LNCaP clone FGC (cell line): ENCODE results near the gene NEUROG3.

ENCODE experiments used
- DNase-seq: peaks from one replicate; pipeline ENCODE4 v3.0.0-alpha.2; 2011; ENCODE audit warnings: low read depth
- H3K4me3 ChIP-seq: 2 replicates; pipeline ENCODE4 v1.5.1; 2011; ENCODE audit warnings: mild to moderate bottlenecking, low read depth, low read length, control low read depth
- TF ChIP-seq, protein P1 (sequence below): IDR thresholded peaks from 2 replicates; pipeline ENCODE4 v1.5.1; 2012; ENCODE audit warnings: mild to moderate bottlenecking; ENCODE audit not compliant: control insufficient read depth, insufficient read depth; ENCODE audit errors: extremely low read depth

The NEUROG3 gene, protein sequence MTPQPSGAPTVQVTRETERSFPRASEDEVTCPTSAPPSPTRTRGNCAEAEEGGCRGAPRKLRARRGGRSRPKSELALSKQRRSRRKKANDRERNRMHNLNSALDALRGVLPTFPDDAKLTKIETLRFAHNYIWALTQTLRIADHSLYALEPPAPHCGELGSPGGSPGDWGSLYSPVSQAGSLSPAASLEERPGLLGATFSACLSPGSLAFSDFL

DNA sequence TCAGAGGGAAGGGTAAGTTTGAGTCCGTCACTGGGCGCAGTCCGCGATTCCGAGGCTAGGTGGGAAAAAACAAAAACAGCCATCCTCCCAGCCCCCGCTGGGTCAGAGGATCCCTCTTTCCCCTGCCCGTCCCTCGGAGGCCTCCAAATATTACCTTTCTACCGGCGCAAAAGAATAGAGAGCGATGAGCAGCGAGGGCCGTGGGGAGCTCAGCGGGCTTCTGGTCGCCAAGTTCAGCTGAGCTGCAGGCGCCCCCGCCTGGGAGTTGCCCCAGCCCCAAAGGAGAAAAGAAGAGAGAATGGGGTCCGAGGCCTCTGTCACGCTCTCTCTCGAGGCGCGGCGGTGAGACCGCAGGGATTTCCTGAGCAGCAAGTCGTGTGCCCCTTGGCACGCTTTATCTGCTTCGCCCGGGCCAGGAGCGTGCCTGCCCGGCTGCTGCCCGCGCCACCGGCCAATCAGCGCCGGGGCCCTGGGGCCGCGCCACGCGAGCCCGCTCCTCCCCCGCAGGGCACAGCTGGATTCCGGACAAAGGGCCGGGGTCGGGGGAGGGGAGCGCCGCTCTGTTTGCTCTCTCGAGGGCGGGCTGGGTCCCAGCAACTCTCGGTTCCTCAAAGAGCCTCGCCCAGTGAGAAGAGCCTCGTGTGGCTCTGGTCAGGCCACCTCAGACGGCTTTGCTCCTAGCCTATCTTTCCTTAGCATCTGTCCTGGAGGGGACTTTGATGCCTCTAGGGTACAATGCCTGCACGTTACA, at the start of gene NEUROG3:
Gene NEUROG3 (minus strand): TSS at position 367 of the 751 bp plus-strand sequence. CDS start 379 bp downstream, outside the sequence.
- TF ChIP-seq, protein P1, sequence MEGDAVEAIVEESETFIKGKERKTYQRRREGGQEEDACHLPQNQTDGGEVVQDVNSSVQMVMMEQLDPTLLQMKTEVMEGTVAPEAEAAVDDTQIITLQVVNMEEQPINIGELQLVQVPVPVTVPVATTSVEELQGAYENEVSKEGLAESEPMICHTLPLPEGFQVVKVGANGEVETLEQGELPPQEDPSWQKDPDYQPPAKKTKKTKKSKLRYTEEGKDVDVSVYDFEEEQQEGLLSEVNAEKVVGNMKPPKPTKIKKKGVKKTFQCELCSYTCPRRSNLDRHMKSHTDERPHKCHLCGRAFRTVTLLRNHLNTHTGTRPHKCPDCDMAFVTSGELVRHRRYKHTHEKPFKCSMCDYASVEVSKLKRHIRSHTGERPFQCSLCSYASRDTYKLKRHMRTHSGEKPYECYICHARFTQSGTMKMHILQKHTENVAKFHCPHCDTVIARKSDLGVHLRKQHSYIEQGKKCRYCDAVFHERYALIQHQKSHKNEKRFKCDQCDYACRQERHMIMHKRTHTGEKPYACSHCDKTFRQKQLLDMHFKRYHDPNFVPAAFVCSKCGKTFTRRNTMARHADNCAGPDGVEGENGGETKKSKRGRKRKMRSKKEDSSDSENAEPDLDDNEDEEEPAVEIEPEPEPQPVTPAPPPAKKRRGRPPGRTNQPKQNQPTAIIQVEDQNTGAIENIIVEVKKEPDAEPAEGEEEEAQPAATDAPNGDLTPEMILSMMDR, result no peak
- no peak within 1 kb of the TSS for H3K4me3 ChIP-seq
- DNase-seq, result no peak

DNA sequence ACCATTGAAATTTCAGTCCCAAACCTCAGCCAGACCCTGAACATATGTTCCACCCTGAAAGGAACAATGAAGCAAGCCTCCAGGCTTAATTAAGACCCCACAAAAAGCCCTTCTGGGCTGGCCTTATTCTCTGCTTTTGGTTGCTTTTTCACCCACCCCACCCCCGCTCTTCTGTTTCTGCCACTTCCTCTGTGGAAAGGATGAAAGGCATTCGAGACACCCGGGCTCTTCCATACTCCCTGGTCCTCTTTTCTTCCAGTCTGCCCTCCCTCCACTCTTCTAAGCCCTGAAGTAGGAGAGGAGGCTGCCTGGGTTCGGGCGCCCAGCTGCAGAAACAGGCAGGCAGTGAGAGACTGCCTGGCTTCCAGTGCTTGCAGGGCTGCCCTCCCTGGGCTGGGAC, 47.4 kb upstream of the NEUROG3 start:
- H3K4me3 ChIP-seq, result no peak overlapping the region
- DNase-seq, result no peak
- TF ChIP-seq, protein P1, result no peak

DNA sequence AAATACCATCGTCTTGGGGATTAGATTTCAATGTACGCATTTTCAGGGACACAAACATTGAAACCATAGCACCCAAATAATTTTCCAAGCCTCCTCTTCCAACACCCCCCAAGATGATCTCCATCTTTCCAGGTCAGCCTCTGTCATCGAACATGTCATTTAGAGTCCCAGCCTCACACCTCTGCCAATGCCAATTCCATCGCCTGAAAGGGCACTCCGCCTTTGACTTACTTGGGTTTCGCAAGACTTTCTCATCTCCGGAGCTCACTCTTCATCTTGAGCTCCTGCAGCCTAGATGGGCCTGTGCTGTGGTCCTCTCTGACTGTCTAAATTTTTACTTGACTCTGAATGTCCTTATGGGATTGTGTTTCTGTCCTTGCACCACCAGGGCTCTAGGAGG, 46.4 kb upstream of the NEUROG3 start:
- no peak for DNase-seq
- no peak overlapping the region for H3K4me3 ChIP-seq
- TF ChIP-seq, protein P1, result no peak

DNA sequence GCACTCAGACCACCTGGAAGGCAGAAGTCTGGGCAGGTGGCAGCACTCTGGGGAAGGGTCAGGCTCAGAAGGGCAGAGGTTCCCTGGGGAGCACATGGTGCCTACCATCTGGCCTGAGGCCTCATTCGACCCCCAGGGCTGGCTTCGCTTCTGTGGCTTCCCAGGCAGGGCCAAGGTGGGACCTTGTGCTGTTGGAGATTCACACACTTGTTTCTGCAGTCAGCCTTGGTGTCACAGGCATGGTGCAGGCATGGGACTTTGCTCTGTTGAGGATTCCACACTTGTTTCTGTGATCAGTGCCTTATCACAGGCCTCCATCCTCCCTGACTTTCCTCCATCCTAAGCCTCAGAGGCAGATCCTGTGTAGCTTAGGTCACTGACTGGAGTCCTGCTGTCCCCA, 45.5 kb upstream of the NEUROG3 start:
- DNase-seq, result no peak
- TF ChIP-seq, protein P1, result no peak
- H3K4me3 ChIP-seq, result no peak overlapping the region

DNA sequence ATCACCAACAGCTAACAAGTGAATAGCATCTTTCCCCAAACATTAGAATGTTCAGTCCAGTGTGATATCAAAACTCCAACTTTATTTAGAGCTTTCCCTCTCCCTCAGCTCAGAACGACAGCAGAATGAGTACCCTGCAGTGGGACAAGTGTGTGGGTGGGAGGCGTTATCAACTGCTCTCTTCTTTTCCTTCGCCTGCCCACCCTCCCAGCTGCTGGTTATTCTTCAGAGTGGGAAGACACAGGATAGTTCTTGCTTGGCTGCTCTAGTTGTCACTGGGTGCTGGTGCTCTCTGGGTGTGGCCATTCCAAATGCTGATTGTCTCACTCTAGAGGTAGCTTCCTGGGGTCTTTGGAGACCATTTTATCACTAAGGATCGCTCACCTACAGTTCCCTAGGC, 43.1 kb upstream of the NEUROG3 start:
- TF ChIP-seq, protein P1, result no peak
- no peak overlapping the region for H3K4me3 ChIP-seq
- no peak for DNase-seq

DNA sequence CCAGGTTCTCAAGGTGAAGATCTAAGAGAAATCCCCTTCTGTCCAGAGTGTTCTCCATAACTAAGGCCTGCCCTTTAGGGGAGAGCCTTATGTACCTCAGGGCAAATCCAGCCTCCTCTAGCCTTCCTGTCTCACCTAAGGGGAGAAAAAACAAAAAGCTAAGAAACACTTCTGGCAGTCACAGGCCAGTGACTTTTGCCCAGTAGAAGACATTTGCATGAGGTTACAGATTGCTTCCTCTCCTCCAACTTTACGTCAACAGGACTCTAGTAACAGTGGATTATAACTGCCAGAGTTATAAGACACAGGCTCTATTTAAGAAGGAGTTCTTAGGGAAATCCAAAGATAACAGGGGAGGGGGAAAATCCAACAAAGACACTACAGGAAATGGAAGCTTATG, 40.9 kb upstream of the NEUROG3 start:
- TF ChIP-seq, protein P1, result no peak
- DNase-seq, result no peak

More for the DNA sequence above, 40.9 kb upstream of the NEUROG3 start:
- no peak overlapping the region for H3K4me3 ChIP-seq
